RWPE2 (cell line): ENCODE data around the gene DNAL1.

Experiments used
- ATAC-seq: fragments of 200-7000 bp; cut with Tn5 transposase; 3 replicates; pipeline ENCODE4 v1.9.1; 2021; ENCODE audit warnings: low read depth
- DNase-seq: peaks from one replicate; pipeline ENCODE4 v3.0.0-alpha.2; 2020; ENCODE audit warnings: low spot score
- H3K27ac ChIP-seq: fragments of 450-650 bp; 2 replicates; pipeline ENCODE4 v1.5.1; 2017; ENCODE audit warnings: mild to moderate bottlenecking; ENCODE audit not compliant: poor library complexity, severe bottlenecking
- H3K27me3 ChIP-seq: fragments of 250-450 bp; sonication (Bioruptor Pico); 2 replicates; pipeline ENCODE4 v1.5.1; 2021; ENCODE audit warnings: mild to moderate bottlenecking, moderate library complexity; ENCODE audit not compliant: insufficient read depth, poor library complexity, severe bottlenecking
- H3K36me3 ChIP-seq: fragments of 250-450 bp; sonication (Bioruptor Pico); 2 replicates; pipeline ENCODE4 v1.5.1; 2020; ENCODE audit warnings: low read depth, mild to moderate bottlenecking, moderate library complexity
- H3K4me1 ChIP-seq: fragments of 250-450 bp; sonication (Bioruptor Pico); 2 replicates; pipeline ENCODE4 v1.5.1; 2021; ENCODE audit warnings: mild to moderate bottlenecking, moderate library complexity; ENCODE audit not compliant: insufficient read depth, poor library complexity, severe bottlenecking
- H3K4me3 ChIP-seq: fragments of 250-450 bp; sonication (Bioruptor Pico); 2 replicates; pipeline ENCODE4 v1.5.1; 2021; ENCODE audit warnings: mild to moderate bottlenecking, moderate library complexity; ENCODE audit not compliant: severe bottlenecking
- H3K9me3 ChIP-seq: fragments of 250-450 bp; sonication (Bioruptor Pico); 2 replicates; pipeline ENCODE4 v1.5.1; 2021; ENCODE audit warnings: mild to moderate bottlenecking, moderate library complexity; ENCODE audit not compliant: severe bottlenecking
- TF ChIP-seq, protein P1 (sequence below): fragments of 450-650 bp; IDR thresholded peaks from one replicate; pipeline ENCODE4 v1.5.1; 2017; ENCODE audit warnings: mild to moderate bottlenecking, moderate library complexity; ENCODE audit not compliant: poor library complexity, severe bottlenecking

Gene DNAL1

GRCh38 chr14:73616831-73617230 is 28.0 kb upstream of the DNAL1 start:
- Histone ChIP-seq H3K4me1 (no peaks in the 10 kb centered on the region), H3K9me3 (no peaks in the 10 kb centered on the region), H3K36me3 (no peaks in the 10 kb centered on the region), H3K27me3 (no peaks in the 10 kb centered on the region), H3K4me3 (no peak overlapping the region), H3K27ac (no peak overlapping the region)
- ATAC-seq (no peak), DNase-seq (no peak)
- TF ChIP-seq, protein P1, sequence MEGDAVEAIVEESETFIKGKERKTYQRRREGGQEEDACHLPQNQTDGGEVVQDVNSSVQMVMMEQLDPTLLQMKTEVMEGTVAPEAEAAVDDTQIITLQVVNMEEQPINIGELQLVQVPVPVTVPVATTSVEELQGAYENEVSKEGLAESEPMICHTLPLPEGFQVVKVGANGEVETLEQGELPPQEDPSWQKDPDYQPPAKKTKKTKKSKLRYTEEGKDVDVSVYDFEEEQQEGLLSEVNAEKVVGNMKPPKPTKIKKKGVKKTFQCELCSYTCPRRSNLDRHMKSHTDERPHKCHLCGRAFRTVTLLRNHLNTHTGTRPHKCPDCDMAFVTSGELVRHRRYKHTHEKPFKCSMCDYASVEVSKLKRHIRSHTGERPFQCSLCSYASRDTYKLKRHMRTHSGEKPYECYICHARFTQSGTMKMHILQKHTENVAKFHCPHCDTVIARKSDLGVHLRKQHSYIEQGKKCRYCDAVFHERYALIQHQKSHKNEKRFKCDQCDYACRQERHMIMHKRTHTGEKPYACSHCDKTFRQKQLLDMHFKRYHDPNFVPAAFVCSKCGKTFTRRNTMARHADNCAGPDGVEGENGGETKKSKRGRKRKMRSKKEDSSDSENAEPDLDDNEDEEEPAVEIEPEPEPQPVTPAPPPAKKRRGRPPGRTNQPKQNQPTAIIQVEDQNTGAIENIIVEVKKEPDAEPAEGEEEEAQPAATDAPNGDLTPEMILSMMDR, result no peak

DNA sequence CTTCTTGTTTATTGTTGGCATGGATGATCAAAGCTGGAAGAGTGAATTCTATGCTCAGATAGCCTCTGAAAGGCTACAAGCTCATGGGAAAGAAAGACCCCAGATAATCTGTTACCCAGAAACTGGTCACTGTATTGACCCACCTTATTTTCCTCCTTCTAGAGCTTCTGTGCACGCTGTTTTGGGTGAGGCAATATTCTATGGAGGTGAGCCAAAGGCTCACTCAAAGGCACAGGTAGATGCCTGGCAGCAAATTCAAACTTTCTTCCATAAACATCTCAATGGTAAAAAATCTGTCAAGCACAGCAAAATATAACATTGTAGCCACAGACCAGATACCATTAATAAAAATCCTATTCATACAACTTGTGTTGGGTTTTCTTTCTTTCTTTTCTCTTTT is 25.3 kb upstream of the DNAL1 start:
- Histone ChIP-seq H3K27me3 (no peaks in the 10 kb centered on the region), H3K9me3 (no peaks in the 10 kb centered on the region), H3K27ac (no peak overlapping the region), H3K36me3 (no peaks in the 10 kb centered on the region), H3K4me3 (no peak overlapping the region), H3K4me1 (no peaks in the 10 kb centered on the region)
- DNase-seq (no peak), ATAC-seq (no peak)
- TF ChIP-seq, protein P1, result no peak

DNA sequence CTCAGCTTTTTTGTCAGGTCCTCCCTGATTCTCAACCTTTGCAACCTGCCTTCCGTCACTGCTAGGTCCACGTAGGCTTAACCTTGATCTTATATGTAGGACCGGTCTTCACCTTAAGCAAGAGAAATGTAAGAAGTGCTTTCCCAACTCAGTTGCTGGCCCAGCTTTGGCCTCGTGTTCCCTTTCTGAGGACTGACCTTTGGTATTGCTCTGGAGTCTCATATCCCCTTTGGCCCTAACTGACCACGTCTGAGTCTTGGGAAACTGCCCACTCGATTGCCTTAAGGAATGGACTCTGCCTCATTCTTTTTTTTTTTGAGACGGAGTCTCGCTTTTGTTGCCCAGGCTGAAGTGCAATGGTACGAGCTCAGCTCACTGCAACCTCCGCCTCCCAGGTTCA is 24.5 kb upstream of the DNAL1 start:
- Histone ChIP-seq H3K27me3 (no peaks in the 10 kb centered on the region), H3K27ac (no peak overlapping the region), H3K4me3 (no peak overlapping the region), H3K4me1 (no peaks in the 10 kb centered on the region), H3K9me3 (no peaks in the 10 kb centered on the region), H3K36me3 (no peaks in the 10 kb centered on the region)
- ATAC-seq (no peak), DNase-seq (no peak)
- TF ChIP-seq, protein P1, result no peak

DNA sequence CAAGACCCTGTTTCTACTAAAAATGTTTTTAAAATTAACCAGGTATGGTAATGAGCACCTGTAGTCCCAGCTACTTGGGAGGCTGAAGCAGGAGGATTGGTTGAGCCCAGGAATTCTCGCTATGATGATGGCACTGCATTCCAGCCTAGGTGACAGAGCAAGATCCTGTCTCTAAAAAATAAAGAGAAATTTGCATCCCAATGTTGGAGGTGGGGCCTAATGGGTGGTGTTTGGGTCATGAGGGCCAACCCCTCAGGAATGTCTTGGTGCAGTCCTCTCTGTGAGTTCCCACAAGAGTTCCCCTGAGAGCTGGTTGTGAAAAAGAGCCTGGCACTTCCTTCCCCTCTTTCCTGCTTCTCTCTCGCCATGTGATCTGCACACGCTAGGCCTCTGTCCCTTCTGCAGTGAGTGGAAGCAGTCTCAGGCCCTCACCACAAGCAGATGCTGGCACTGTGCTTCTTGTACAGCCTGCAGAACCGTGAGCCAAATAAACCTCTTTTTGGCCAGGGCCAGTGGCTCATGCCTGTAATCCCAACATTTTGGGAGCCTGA is 21.2 kb upstream of the DNAL1 start:
- no peaks in the 10 kb centered on the region for H3K27me3 ChIP-seq
- H3K4me3 ChIP-seq, result no peak overlapping the region
- no peaks in the 10 kb centered on the region for H3K9me3 ChIP-seq
- no peaks in the 10 kb centered on the region for H3K4me1 ChIP-seq
- no peak for ATAC-seq
- DNase-seq, result no peak
- no peak overlapping the region for H3K27ac ChIP-seq
- H3K36me3 ChIP-seq, result no peaks in the 10 kb centered on the region
- TF ChIP-seq, protein P1, result no peak

DNA sequence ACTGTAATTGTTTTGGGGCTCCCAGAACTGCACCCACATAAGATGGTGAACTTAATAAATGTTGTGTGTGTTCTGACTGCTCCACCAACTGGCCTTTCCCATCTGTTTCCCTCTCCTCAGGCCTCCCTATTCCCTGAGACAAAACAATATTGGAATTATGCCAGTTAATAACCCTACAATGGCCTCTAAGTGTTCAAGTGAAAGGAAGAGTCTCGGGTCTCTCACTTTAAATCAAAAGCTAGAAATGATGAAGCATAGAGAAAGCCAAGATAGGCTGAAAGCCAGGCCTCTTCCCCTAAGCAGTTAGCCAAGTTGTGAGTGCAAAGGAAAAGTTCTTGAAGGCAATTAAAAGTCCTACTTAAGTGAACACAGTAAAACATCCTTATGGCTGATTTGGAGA is 19.1 kb upstream of the DNAL1 start:
- Histone ChIP-seq H3K4me3 (no peak overlapping the region), H3K27ac (no peak overlapping the region), H3K27me3 (no peaks in the 10 kb centered on the region), H3K4me1 (no peaks in the 10 kb centered on the region), H3K36me3 (no peaks in the 10 kb centered on the region), H3K9me3 (no peaks in the 10 kb centered on the region)
- ATAC-seq, result no peak
- no peak for DNase-seq
- TF ChIP-seq, protein P1, result no peak
